ENCODE measurements around the gene VAMP4. TPM values are rescaled to one million over a fixed set of nuclear protein-coding genes. Genes with fewer than 3 reads are reported as not detected.

The VAMP4 gene
- total RNA-seq, 1 donor from 2014 or later, result 7.4 TPM

DNA sequence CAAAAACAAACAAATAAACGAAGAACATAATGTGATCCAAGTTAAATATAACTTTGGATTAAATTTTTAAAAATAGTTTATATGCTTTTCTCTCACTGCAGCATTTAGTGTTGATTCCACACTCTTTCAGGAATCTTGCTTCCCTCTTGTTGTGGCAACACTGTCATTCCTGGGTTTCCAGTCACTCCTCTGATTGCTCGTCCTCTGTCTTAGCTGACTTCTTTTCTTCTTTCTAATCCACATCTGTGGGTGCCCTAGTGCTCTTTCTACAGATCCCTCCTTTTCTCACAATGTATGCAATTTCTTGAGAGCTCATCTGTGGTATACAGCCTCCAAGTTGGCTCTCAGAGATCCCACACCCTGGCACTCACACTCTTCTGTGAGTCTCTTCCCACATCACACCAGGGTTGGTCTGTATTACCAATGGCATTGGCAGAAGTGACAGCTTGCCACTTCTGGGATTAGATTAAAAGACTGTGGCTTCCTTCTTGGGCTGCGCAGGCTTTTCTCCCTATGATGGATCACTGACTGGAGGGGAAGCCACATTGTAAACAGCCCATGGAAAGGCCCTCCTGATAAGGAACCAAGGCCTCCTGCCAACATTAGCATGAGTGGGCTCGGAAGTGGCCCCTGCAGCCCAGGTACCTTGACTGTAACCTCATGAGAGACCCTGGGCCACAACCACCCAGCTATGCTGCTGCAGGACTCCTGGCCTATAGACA, 77.8 kb downstream of the VAMP4 start:
- FAIRE-seq, result no peak
- H3K9me3 Mint-ChIP-seq (ENCODE audit: unreplicated experiment), result no peaks in the 10 kb centered on the region
- TF ChIP-seq, protein P1, sequence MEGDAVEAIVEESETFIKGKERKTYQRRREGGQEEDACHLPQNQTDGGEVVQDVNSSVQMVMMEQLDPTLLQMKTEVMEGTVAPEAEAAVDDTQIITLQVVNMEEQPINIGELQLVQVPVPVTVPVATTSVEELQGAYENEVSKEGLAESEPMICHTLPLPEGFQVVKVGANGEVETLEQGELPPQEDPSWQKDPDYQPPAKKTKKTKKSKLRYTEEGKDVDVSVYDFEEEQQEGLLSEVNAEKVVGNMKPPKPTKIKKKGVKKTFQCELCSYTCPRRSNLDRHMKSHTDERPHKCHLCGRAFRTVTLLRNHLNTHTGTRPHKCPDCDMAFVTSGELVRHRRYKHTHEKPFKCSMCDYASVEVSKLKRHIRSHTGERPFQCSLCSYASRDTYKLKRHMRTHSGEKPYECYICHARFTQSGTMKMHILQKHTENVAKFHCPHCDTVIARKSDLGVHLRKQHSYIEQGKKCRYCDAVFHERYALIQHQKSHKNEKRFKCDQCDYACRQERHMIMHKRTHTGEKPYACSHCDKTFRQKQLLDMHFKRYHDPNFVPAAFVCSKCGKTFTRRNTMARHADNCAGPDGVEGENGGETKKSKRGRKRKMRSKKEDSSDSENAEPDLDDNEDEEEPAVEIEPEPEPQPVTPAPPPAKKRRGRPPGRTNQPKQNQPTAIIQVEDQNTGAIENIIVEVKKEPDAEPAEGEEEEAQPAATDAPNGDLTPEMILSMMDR (IDR thresholded peaks at IDR 0.05; ENCODE audit: insufficient read depth, low read depth, low read length), result no peak
- TF ChIP-seq EZH2 (IDR thresholded peaks at IDR 0.05; ENCODE audit: insufficient read depth, low read length), result no peak

DNA sequence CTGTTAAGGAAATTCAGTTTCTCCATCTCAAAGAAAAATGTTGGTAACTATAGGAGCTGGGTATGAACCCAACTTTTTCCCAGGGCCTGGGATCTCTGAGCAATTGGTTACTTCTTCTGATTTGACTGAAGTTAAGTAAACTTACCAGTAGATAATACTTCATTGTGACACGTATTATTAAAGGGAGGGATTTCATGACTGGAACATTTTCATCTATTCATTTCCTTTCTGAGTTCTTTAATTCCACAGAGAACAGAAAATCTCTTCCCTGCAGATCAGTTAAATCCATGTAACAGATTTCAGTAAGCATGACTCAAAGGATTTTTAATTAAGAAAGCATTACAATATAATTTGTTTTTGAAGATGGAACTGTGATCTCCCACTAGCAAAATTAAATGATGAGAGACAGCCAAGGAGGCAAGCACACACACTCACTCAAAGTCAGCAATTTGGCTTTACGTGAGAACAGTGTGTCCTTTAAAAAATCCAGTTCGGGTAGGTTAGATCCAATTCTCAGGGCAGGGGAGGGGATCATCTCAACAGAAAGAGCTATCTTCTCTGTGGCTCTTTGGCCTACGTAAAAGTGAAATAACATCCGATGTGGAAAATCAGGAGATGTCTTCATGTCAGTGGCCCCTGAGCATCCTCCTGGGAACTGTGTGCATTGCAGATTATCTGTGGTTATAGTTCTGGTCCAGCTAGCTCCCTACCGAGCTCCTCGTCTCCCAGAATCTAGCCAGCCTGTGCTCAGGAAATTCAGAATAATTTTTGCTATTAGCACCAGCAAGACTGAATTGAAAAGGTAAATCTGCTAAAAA, 78.6 kb downstream of the VAMP4 start:
- H3K79me2 ChIP-seq (ENCODE audit: insufficient read depth, low read length), result no peaks in the 10 kb centered on the region
- Mint-ChIP-seq H3K27ac (ENCODE audit: unreplicated experiment) (no peak overlapping the region), H3K4me1 (ENCODE audit: low read depth, unreplicated experiment) (peaks cover 14% of the 10 kb centered on the region), H3K9me3 (ENCODE audit: unreplicated experiment) (no peaks in the 10 kb centered on the region), H3K27me3 (ENCODE audit: low read depth, unreplicated experiment) (no peaks in the 10 kb centered on the region), H3K4me3 (ENCODE audit: unreplicated experiment) (no peak overlapping the region), H3K36me3 (ENCODE audit: low read depth, unreplicated experiment) (no peaks in the 10 kb centered on the region)
- no peaks in the 10 kb centered on the region for H3K36me3 ChIP-seq (ENCODE audit: insufficient read depth, low read length)
- H3K4me3 ChIP-seq (ENCODE audit: insufficient read depth, low read depth, low read length), result no peak overlapping the region
- no peaks in the 10 kb centered on the region for H3K9me3 ChIP-seq (ENCODE audit: insufficient read depth, low read depth, low read length)
- no peak overlapping the region for H3K4me2 ChIP-seq (ENCODE audit: low read length)
- TF ChIP-seq, protein P1 (IDR thresholded peaks at IDR 0.05; ENCODE audit: insufficient read depth, low read depth, low read length), result no peak
- no peak for TF ChIP-seq EZH2 (IDR thresholded peaks at IDR 0.05; ENCODE audit: insufficient read depth, low read length)
- DNase-seq (ENCODE audit: low read depth), result no peak
- H3K4me1 ChIP-seq (ENCODE audit: insufficient read depth, low read length), result no peaks in the 10 kb centered on the region
- no peaks in the 10 kb centered on the region for H4K20me1 ChIP-seq (ENCODE audit: insufficient read depth, low read length)
- no peak overlapping the region for H3K9ac ChIP-seq (ENCODE audit: low read length)
- no peak for FAIRE-seq
- no peaks in the 10 kb centered on the region for H3K27me3 ChIP-seq (ENCODE audit: insufficient read depth, low read length)
- H3K27ac ChIP-seq (ENCODE audit: low read depth, low read length), result no peak overlapping the region
- H2AFZ ChIP-seq (ENCODE audit: low read depth, low read length), result no peak overlapping the region

More for the DNA sequence above, 77.8 kb downstream of the VAMP4 start:
- Histone ChIP-seq H3K79me2 (ENCODE audit: insufficient read depth, low read length) (no peaks in the 10 kb centered on the region), H3K4me3 (ENCODE audit: insufficient read depth, low read depth, low read length) (no peak overlapping the region), H3K36me3 (ENCODE audit: insufficient read depth, low read length) (no peaks in the 10 kb centered on the region), H3K4me1 (ENCODE audit: insufficient read depth, low read length) (no peaks in the 10 kb centered on the region), H3K4me2 (ENCODE audit: low read length) (no peak overlapping the region), H3K27ac (ENCODE audit: low read depth, low read length) (no peak overlapping the region), H3K27me3 (ENCODE audit: insufficient read depth, low read length) (no peaks in the 10 kb centered on the region), H3K9ac (ENCODE audit: low read length) (no peak overlapping the region), H2AFZ (ENCODE audit: low read depth, low read length) (no peak overlapping the region), H3K9me3 (ENCODE audit: insufficient read depth, low read depth, low read length) (no peaks in the 10 kb centered on the region), H4K20me1 (ENCODE audit: insufficient read depth, low read length) (no peaks in the 10 kb centered on the region)
- Mint-ChIP-seq H3K4me1 (ENCODE audit: low read depth, unreplicated experiment) (peaks cover 14% of the 10 kb centered on the region), H3K27ac (ENCODE audit: unreplicated experiment) (peak overlapping the region; percentile 34), H3K4me3 (ENCODE audit: unreplicated experiment) (no peak overlapping the region), H3K27me3 (ENCODE audit: low read depth, unreplicated experiment) (no peaks in the 10 kb centered on the region), H3K36me3 (ENCODE audit: low read depth, unreplicated experiment) (no peaks in the 10 kb centered on the region)
- DNase-seq (ENCODE audit: low read depth), result no peak
